ENCODE measurements around the gene VWA1.
"Not testable (repeated sequence)": the region's sequence is repeated elsewhere in the genome, so short reads cannot be mapped to it uniquely, and the experiment has no call there.

GRCh38 chr1:1484976-1485750, 49.7 kb downstream of the VWA1 start:
- TF ChIP-seq POLR2A, CTCF (IDR thresholded peaks at IDR 0.05): not testable (repeated sequence)
